ENCODE measurements around the gene ZNF747. TPM values are rescaled to one million over a fixed set of nuclear protein-coding genes. Genes with fewer than 3 reads are reported as not detected.
"Not testable (repeated sequence)": the region's sequence is repeated elsewhere in the genome, so short reads cannot be mapped to it uniquely, and the experiment has no call there.

Gene ZNF747
- total RNA-seq, 1 donor from 2014 or later = 9.7 TPM

GRCh38 chr16:30525844-30526136 is 8.9 kb downstream of the ZNF747 start:
- Mint-ChIP-seq H3K27ac (ENCODE audit: unreplicated experiment) (peak overlapping the region; percentile 68), H3K36me3 (ENCODE audit: low read depth, unreplicated experiment) (peaks cover 5% of the 10 kb centered on the region), H3K4me3 (ENCODE audit: unreplicated experiment) (peak overlapping the region; percentile 94), H3K4me1 (ENCODE audit: unreplicated experiment) (peaks cover 18% of the 10 kb centered on the region), H3K27me3 (ENCODE audit: unreplicated experiment) (peaks cover 3% of the 10 kb centered on the region), H3K9me3 (ENCODE audit: unreplicated experiment) (no peaks in the 10 kb centered on the region)
- TF ChIP-seq CTCF (IDR thresholded peaks at IDR 0.05; ENCODE audit: unreplicated experiment) = no peak
- DNase-seq (ENCODE audit: low spot score) = no peak

GRCh38 chr16:30524575-30525568 is 9.8 kb downstream of the ZNF747 start:
- H3K4me1 Mint-ChIP-seq (ENCODE audit: unreplicated experiment) = peaks cover 18% of the 10 kb centered on the region
- H3K27me3 Mint-ChIP-seq (ENCODE audit: unreplicated experiment) = peaks cover 3% of the 10 kb centered on the region
- H3K27ac Mint-ChIP-seq (ENCODE audit: unreplicated experiment) = no peak overlapping the region
- H3K9me3 Mint-ChIP-seq (ENCODE audit: unreplicated experiment) = no peaks in the 10 kb centered on the region
- DNase-seq (ENCODE audit: low spot score) = no peak
- TF ChIP-seq CTCF (IDR thresholded peaks at IDR 0.05; ENCODE audit: unreplicated experiment) = no peak
- H3K36me3 Mint-ChIP-seq (ENCODE audit: low read depth, unreplicated experiment) = no peaks in the 10 kb centered on the region
- H3K4me3 Mint-ChIP-seq (ENCODE audit: unreplicated experiment) = peak overlapping the region; percentile 56

GRCh38 chr16:30523768-30524574 is 10.7 kb downstream of the ZNF747 start:
- H3K4me3 Mint-ChIP-seq (ENCODE audit: unreplicated experiment) = no peak overlapping the region
- DNase-seq (ENCODE audit: low spot score) = no peak
- H3K27ac Mint-ChIP-seq (ENCODE audit: unreplicated experiment) = no peak overlapping the region
- TF ChIP-seq CTCF (IDR thresholded peaks at IDR 0.05; ENCODE audit: unreplicated experiment) = no peak
- no peaks in the 10 kb centered on the region for H3K36me3 Mint-ChIP-seq (ENCODE audit: low read depth, unreplicated experiment)
- peaks cover 22% of the 10 kb centered on the region for H3K4me1 Mint-ChIP-seq (ENCODE audit: unreplicated experiment)
- no peaks in the 10 kb centered on the region for H3K9me3 Mint-ChIP-seq (ENCODE audit: unreplicated experiment)
- peaks cover 3% of the 10 kb centered on the region for H3K27me3 Mint-ChIP-seq (ENCODE audit: unreplicated experiment)

- H3K4me3 Mint-ChIP-seq (ENCODE audit: unreplicated experiment); H3K27me3 Mint-ChIP-seq (ENCODE audit: unreplicated experiment); H3K36me3 Mint-ChIP-seq (ENCODE audit: low read depth, unreplicated experiment); H3K27ac Mint-ChIP-seq (ENCODE audit: unreplicated experiment); H3K9me3 Mint-ChIP-seq (ENCODE audit: unreplicated experiment); DNase-seq (ENCODE audit: low spot score): not testable (repeated sequence)
- H3K4me1 Mint-ChIP-seq (ENCODE audit: unreplicated experiment) = peaks cover 16% of the 10 kb centered on the region
Observed at GRCh38 chr16:30522702-30523463, 11.8 kb downstream of the ZNF747 start.
